ENCODE results near the gene PTH1R.

Gene PTH1R

DNA sequence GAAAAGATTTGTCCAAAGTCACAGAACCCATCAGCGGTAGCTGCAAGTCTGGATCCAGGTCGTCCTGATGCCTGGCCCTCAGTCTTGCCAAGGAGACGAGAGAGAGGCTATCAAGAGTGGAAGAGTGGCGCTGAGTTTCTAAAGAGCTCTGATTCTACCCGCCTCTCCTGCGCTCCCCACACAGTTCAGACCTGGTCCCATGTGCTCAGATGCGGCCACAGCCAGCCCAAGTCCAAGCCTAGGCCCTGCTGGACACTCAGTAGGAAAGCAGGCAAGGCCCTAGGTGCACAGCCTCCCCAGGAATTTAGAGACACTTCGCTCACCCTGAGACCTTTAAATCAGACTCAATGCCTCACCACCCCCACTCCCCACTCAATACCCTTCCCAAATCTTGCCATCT, 66.7 kb downstream of the PTH1R start:
- TF ChIP-seq, protein P1, sequence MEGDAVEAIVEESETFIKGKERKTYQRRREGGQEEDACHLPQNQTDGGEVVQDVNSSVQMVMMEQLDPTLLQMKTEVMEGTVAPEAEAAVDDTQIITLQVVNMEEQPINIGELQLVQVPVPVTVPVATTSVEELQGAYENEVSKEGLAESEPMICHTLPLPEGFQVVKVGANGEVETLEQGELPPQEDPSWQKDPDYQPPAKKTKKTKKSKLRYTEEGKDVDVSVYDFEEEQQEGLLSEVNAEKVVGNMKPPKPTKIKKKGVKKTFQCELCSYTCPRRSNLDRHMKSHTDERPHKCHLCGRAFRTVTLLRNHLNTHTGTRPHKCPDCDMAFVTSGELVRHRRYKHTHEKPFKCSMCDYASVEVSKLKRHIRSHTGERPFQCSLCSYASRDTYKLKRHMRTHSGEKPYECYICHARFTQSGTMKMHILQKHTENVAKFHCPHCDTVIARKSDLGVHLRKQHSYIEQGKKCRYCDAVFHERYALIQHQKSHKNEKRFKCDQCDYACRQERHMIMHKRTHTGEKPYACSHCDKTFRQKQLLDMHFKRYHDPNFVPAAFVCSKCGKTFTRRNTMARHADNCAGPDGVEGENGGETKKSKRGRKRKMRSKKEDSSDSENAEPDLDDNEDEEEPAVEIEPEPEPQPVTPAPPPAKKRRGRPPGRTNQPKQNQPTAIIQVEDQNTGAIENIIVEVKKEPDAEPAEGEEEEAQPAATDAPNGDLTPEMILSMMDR (IDR thresholded peaks at IDR 0.05; ENCODE audit: control insufficient read depth, extremely low read depth, insufficient read depth) = no peak
- DNase-seq (ENCODE audit: low read depth) = no peak
- no peak overlapping the region for H3K4me3 ChIP-seq (ENCODE audit: low read depth, low read length)

DNA sequence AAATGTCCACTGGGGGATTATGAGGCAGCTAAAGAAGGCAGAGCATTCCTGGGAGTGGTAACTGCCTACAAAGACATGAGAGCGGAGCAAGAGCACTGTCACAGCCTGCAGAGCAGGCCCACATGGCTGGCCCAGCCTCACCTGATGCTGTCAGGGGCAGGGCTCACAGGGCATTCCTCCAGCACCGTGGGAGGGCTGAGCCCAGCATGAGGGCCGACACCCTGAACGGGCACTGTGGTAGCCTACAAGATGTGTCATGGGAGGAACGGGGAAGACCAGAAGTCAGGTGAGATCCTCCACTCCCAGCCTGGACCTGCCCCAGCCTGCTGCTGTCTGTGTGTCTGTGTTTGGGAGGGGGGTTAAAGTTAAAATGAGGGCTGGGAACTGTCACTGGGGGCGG, 68.9 kb downstream of the PTH1R start:
- no peak overlapping the region for H3K4me3 ChIP-seq (ENCODE audit: low read depth, low read length)
- TF ChIP-seq, protein P1 (IDR thresholded peaks at IDR 0.05; ENCODE audit: control insufficient read depth, extremely low read depth, insufficient read depth) = no peak
- no peak for DNase-seq (ENCODE audit: low read depth)

DNA sequence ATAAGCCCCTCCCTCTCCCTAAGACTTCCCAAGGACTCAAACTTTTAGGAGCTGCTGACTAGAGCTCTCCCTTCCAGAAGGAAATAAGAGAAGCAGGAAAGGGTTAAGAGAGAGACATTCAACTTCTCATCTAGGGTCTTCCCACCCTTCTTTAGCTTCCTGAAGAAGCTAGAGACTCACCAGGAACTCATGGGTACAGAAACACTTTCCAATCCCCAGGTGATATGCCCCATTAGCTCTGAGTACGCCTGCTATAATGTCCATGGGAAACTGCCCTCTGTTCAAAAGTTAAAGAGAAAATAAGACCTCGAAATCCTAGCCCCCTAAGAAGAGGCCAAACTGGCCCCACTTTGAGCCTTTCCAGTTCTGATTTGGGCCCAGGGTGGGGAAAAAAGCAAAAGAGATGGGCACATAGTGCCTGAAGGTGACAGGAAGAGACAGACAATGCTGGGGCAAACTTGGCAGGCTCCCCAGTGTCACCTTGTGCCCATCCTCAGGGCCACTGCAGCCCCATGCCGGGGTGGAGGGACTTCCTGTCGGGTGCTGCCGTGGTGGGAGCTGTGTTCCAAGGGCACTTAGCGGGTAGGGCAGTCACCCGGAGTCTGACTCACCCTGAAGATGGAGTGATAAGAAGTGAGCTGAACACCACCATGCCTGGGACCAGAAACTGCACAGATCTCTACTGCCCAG, 69.5 kb downstream of the PTH1R start:
- TF ChIP-seq, protein P1 (IDR thresholded peaks at IDR 0.05; ENCODE audit: control insufficient read depth, extremely low read depth, insufficient read depth) = no peak
- no peak for DNase-seq (ENCODE audit: low read depth)
- no peak overlapping the region for H3K4me3 ChIP-seq (ENCODE audit: low read depth, low read length)

DNA sequence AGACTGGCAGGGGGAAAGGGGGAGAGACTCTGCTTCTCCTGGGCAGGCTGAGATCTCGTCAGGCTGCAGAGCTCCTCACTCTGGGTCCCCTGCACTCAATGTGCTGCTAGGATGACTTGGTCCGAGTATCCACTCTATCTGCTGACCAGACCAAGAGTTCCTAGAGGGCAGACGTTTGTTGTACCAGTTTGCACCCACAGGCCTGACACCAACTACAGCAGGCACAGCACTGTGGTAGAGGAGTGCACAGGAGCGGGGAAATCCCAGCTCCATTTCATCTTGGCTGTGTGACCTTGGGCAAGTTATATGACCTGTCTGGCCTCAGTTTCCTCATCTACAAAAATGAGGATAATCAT, 70.0 kb downstream of the PTH1R start:
- TF ChIP-seq, protein P1 (IDR thresholded peaks at IDR 0.05; ENCODE audit: control insufficient read depth, extremely low read depth, insufficient read depth) = no peak
- H3K4me3 ChIP-seq (ENCODE audit: low read depth, low read length) = no peak overlapping the region
- no peak for DNase-seq (ENCODE audit: low read depth)

DNA sequence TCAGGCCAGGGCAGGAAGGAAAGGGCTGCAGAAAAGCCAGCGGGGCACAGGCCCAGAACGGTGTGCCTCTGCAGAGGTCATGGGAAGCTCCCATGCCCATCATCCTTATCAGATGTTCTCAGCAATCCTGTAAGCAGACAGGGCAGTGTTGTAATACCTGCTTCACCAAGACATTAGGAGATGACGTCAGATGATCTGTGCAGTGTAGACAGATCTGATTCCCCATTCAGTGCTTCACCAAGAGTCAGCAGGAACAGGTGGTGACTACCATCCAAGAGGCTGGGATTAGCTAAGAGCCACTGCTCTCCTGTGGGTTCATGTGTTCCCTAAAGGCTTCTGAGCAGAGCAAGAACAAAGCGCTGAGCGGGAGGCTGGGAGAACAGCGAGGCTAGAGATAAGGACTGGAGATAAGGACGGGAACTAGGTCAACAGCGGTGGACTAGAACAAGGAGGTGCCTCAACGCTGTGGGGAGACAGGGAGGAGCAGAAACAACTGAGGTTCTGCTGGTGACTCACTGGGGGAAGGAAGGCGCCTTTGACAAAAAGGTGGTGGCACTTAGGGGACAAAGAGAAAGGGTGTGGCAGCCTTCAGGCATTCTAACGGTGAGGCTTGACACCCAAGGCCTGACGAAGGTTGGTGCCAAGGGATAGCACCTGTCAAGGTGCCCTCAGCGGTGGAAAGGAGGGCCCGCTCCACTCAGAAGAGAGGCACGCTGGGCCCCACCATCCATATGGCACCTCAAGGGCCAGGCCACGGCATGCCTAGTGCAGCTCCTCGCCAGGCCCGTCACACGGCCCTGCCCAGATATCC, 70.7 kb downstream of the PTH1R start:
- H3K4me3 ChIP-seq (ENCODE audit: low read depth, low read length) = no peak overlapping the region
- peak; percentile 71 for DNase-seq (ENCODE audit: low read depth)
- TF ChIP-seq, protein P1 (IDR thresholded peaks at IDR 0.05; ENCODE audit: control insufficient read depth, extremely low read depth, insufficient read depth) = no peak

DNA sequence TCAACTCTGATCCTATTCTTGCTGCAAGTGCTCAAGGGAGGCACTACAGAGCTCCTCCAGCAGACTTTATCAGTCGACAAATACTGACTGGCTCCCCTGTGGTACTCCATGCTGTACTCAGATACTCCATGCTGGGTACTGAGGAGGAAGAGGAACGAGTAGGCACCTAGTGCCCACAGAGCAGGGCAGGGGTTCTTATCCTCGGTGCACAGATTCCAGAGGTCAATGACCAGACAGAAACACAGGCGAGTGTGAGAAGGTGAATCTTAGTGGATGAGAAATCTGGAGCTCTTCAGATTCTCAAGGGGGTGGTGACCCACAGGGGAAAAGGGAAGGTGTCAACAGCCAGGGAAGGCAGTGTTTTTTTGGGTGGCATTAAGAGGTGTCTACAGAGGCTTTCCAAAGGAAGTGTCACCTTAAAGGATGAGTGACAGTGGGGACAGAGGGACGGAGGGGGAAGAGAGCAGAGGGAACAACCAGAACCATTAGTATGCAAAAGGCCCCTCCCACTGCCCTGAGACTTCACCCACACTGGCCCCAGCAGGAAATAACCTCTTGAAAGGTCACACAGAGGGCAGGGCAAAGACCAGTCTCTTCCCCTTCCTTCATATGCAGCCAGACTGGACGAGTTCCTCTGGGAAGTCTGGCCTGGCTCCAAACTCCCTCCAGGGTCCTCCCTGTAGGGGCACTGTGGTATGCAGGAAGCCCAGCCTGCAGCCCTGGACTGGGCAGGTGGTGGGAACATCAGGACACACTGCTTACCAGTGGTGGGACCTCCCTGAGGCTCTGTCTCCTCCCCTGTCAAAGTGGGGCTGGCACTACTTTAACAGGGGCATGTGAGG, 71.5 kb downstream of the PTH1R start:
- TF ChIP-seq, protein P1 (IDR thresholded peaks at IDR 0.05; ENCODE audit: control insufficient read depth, extremely low read depth, insufficient read depth) = no peak
- DNase-seq (ENCODE audit: low read depth) = no peak
- no peak overlapping the region for H3K4me3 ChIP-seq (ENCODE audit: low read depth, low read length)
